Kidney (tissue), 14 donors: ENCODE data around the gene ANGEL2. TPM values are rescaled to one million over a fixed set of nuclear protein-coding genes. Genes with fewer than 3 reads are reported as not detected.

ENCODE experiments used
- DNase-seq, 5 donors: peaks; one replicate each; pipeline ENCODE4 v3.0.0-alpha.2; 2013 to 2020
- FAIRE-seq: peaks from 2 replicates; lab custom pipeline; 2012; peaks lifted over from hg19 to GRCh38; lab: Jason Lieb, UNC
- H3K27ac ChIP-seq, 2 donors: one replicate each; pipeline ENCODE4 v1.7.0; 2013; ENCODE audit warnings: low read depth in 2 of 2, low read length in 2 of 2, inconsistent platforms in 1 of 2
- H3K27me3 ChIP-seq: one replicate; pipeline ENCODE4 v1.7.1; 2013; ENCODE audit warnings: low read length, inconsistent platforms; ENCODE audit not compliant: control insufficient read depth, insufficient read depth
- H3K36me3 ChIP-seq, 3 donors: one replicate each; pipeline versions ENCODE4 v1.7.0 to v1.7.1; 2013; ENCODE audit warnings: low read length in 3 of 3, control low read depth in 1 of 3, inconsistent platforms in 1 of 3; ENCODE audit not compliant: insufficient read depth in 3 of 3, control insufficient read depth in 2 of 3
- H3K4me1 ChIP-seq, 3 donors: one replicate each; pipeline versions ENCODE4 v1.7.0 to v1.7.1; 2013; ENCODE audit warnings: low read length in 3 of 3, inconsistent platforms in 1 of 3, low read depth in 1 of 3; ENCODE audit not compliant: control insufficient read depth in 2 of 3, insufficient read depth in 2 of 3
- H3K4me3 ChIP-seq, 3 donors: one replicate each; pipeline versions ENCODE4 v1.7.0 to v1.8.1; 2013; ENCODE audit warnings: low read length in 3 of 3, control low read depth in 1 of 3, inconsistent platforms in 1 of 3
- H3K9ac ChIP-seq, 3 donors: one replicate each; pipeline versions ENCODE4 v1.7.0 to v1.7.1; 2013; ENCODE audit warnings: low read length in 3 of 3, control low read depth in 1 of 3, inconsistent platforms in 1 of 3
- H3K9me3 ChIP-seq, 3 donors: one replicate each; pipeline versions ENCODE4 v1.7.0 to v1.7.1; 2013; ENCODE audit warnings: low read length in 3 of 3, control low read depth in 1 of 3, inconsistent platforms in 1 of 3; ENCODE audit not compliant: control insufficient read depth in 2 of 3, insufficient read depth in 1 of 3
- intact Hi-C: fragments of 100-400 bp; cut with DNase I; formaldehyde crosslinking; loops from one replicate; pipeline ENCODE4 v1.11.1; 2022
- polyA plus RNA-seq: library from polyadenylated mRNA; stranded (reverse); fragments of 350-450 nt; fragmentation: Illumina TruSeq; extraction: RNeasy Lipid Tissue Mini Kit (QIAGEN cat#74804); gene quantifications from one replicate; pipeline ENCODE4 v1.2.3, GENCODE V29; 2014; ENCODE audit warnings: low read depth, low replicate concordance; ENCODE audit not compliant: insufficient read depth
- total RNA-seq: library from RNA; stranded (reverse); fragmentation: NEBNext Ultra II Directional; extraction: Animal tissue kit (Norgen Biotek cat#: 25700); gene quantifications from one replicate; pipeline ENCODE4 v1.2.1, GENCODE V29; 2021
- TF ChIP-seq, protein P1 (sequence below): IDR thresholded peaks from 3 replicates; pipeline ENCODE4 v1.5.1; 2012; ENCODE audit warnings: mild to moderate bottlenecking, moderate library complexity, borderline replicate concordance; ENCODE audit not compliant: insufficient read depth; ENCODE audit errors: extremely low read depth
- donor health status: control.
- donor health status: control.
- donor health status: control.
- donor health status: control.
- donor health status: control.
- donor health status: DM: yes; HTN: yes; CAD: no.
- donor health status: Normal renal cell carcinoma (clear cell type).

The ANGEL2 gene
- total and polyA plus RNA-seq, 2 donors from 2014 or later, result 11.0 to 38.6 TPM

DNA sequence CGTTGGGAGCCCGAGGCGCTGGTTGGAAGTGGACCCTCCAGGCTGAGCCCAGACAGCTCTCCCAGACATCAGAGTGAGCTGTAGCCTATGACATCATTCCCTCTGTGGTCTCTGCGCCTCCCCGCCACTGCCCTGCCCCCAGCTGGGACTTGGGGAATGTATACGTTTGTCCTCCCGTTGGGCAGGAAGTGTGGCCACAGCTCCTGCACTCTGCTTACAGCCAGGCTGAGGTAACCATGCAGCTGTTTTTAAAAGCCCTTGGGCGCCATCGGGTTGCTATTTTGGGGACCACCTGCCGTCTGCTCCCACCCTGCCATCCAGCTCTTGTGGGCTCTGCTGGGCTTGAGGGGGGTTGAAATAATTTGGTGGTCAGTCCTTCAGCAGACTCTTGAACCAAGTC is 57.5 kb downstream of the ANGEL2 start:
- Histone ChIP-seq H3K4me1 (peaks cover 0 to 4% (median 0%) of the 10 kb centered on the region in 3 donors), H3K4me3 (no peak overlapping the region), H3K27ac (no peak overlapping the region), H3K27me3 (no peaks in the 10 kb centered on the region), H3K36me3 (no peaks in the 10 kb centered on the region), H3K9ac (no peak overlapping the region), H3K9me3 (no peaks in the 10 kb centered on the region)
- TF ChIP-seq, protein P1, sequence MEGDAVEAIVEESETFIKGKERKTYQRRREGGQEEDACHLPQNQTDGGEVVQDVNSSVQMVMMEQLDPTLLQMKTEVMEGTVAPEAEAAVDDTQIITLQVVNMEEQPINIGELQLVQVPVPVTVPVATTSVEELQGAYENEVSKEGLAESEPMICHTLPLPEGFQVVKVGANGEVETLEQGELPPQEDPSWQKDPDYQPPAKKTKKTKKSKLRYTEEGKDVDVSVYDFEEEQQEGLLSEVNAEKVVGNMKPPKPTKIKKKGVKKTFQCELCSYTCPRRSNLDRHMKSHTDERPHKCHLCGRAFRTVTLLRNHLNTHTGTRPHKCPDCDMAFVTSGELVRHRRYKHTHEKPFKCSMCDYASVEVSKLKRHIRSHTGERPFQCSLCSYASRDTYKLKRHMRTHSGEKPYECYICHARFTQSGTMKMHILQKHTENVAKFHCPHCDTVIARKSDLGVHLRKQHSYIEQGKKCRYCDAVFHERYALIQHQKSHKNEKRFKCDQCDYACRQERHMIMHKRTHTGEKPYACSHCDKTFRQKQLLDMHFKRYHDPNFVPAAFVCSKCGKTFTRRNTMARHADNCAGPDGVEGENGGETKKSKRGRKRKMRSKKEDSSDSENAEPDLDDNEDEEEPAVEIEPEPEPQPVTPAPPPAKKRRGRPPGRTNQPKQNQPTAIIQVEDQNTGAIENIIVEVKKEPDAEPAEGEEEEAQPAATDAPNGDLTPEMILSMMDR, result no peak
- FAIRE-seq, result no peak
- intact Hi-C loops, result no loop called here
- DNase-seq, result no peak

DNA sequence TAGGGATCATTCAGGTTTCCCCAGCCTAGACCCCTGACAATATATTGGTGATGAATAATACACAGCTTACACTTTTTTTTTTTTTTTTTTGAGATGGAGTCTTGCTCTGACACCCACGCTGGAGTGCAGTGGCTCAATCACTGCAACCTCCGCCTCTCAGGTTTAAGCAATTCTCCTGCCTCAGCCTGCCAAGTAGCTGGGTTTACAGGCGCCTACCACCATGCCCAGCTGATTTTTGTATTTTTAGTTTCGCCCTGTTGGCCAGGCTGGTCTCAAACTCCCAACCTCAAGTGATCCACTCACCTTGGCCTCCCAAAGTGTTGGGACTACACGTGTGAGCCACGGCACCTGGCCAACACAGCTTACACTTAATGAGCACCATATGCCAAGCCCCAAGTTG is 58.1 kb downstream of the ANGEL2 start:
- TF ChIP-seq, protein P1, result no peak
- Histone ChIP-seq H3K27ac (no peak overlapping the region), H3K27me3 (no peaks in the 10 kb centered on the region), H3K9ac (no peak overlapping the region), H3K9me3 (no peaks in the 10 kb centered on the region), H3K4me1 (peaks cover 0 to 3% (median 0%) of the 10 kb centered on the region in 3 donors), H3K4me3 (no peak overlapping the region), H3K36me3 (no peaks in the 10 kb centered on the region)
- DNase-seq (no peak), FAIRE-seq (no peak)
- intact Hi-C loops, result no loop called here

DNA sequence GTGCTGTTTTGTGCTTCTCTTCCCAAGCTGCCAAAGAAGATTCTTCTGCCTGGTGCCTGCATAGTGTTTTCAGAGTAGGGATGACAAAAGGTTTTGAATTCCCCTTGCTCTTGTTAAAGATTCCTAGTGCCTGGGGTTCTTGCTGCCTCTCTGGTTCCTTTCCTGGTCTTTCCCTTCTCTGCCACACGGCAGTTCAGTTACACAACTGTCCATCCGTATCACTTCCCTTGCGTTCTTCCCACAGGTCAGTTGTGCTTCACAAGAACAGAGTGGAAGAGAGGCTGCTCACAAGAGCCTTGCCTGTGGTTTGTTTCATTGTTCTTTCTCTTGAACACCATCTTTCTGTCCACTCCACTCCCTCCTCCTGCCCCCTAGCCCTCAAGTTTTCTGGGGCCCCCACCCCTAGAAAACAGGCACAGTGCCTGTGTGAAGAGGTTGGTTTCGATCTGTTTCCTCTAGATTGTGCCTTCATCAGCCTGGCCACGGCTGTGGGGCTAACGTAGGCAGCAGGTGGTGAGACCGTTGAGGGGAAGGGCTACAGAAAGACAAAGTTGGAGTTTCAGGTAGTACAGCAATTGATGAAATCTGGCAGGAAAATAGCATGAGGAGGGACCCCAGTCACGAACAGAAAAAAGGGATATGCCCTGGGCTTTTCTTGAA is 59.6 kb downstream of the ANGEL2 start:
- intact Hi-C loops, result no loop called here
- FAIRE-seq (no peak), DNase-seq (no peak)
- no peaks in the 10 kb centered on the region for H3K27me3 ChIP-seq
- H3K9me3 ChIP-seq, result no peaks in the 10 kb centered on the region
- peaks cover 0 to 4% (median 0%) of the 10 kb centered on the region in 3 donors for H3K4me1 ChIP-seq
- TF ChIP-seq, protein P1, result no peak
- no peak overlapping the region for H3K27ac ChIP-seq
- H3K9ac ChIP-seq, result no peak overlapping the region
- H3K4me3 ChIP-seq, result no peak overlapping the region
- H3K36me3 ChIP-seq, result no peaks in the 10 kb centered on the region
